Measurements from ENCODE around the gene STPG2. TPM values are rescaled to one million over a fixed set of nuclear protein-coding genes. Genes with fewer than 3 reads are reported as not detected.

The STPG2 gene
- total and polyA plus RNA-seq, 2 of the 4 experiments (the other 2 are of a cell fraction), result not detected

DNA sequence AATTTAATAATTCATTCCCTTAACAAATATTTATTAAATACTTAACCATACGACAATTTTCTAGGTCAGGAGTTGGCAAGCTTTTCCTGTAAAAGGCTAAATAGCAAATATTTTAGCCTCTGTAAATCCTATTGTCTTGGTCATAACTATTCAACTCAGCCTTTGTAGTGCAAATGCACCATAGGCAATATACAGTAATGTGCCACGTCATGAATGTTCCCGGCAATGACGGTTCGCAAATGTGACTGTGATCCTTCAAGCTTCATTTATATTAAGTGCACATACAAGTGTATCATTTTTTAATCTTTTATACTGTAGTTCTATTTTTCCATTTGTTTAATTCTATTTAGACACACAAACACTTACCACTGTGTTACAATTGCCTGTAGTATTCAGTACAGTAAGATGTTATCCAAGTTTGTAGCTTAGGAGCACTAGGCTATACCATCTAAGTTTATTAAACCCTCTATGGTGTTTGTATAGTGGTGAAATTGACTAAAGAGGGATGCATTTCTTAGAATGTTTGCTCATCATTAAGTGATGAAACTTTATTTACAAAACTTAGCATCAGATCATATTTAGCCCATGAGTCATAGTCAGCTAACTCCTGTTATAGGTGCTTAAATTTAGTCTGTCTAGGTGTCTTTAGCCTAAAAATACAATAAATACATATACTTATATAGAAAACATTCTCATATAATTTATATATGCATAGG lies 553.6 kb downstream of the STPG2 start:
- no peak overlapping the region for H2BK15ac ChIP-seq (ENCODE audit: low read depth, low read length)
- H2BK5ac ChIP-seq (ENCODE audit: low read depth, low read length, poor library complexity, severe bottlenecking), result no peak overlapping the region
- H4K20me1 ChIP-seq (ENCODE audit: insufficient read depth, low read length), result no peaks in the 10 kb centered on the region
- H3K18ac ChIP-seq (ENCODE audit: low read depth, low read length), result no peak overlapping the region
- H3K23ac ChIP-seq (ENCODE audit: low read depth, low read length), result no peak overlapping the region
- H3K27ac ChIP-seq (ENCODE audit: insufficient read depth, low read length), result no peak overlapping the region
- H3K4me2 ChIP-seq (ENCODE audit: low read depth, low read length), result no peak overlapping the region
- H3K79me1 ChIP-seq (ENCODE audit: low read depth in 1 of 2, low read length in 2 of 2), result no peaks in the 10 kb centered on the region
- TF ChIP-seq USF2 (IDR thresholded peaks at IDR 0.05; ENCODE audit: low read depth, low read length), result no peak
- no peak for TF ChIP-seq ELK1 (IDR thresholded peaks at IDR 0.05; ENCODE audit: borderline replicate concordance, low read depth, low read length)
- no peak for TF ChIP-seq RAD21 (IDR thresholded peaks at IDR 0.05; ENCODE audit: low read length)
- no peak for TF ChIP-seq FOS (IDR thresholded peaks at IDR 0.05; ENCODE audit: low read depth, low read length)
- no peak for TF ChIP-seq MXI1 (IDR thresholded peaks at IDR 0.05; ENCODE audit: borderline replicate concordance, low read depth, low read length)
- TF ChIP-seq SMC3 (IDR thresholded peaks at IDR 0.05; ENCODE audit: low read depth, low read length), result no peak
- TF ChIP-seq NFE2L2 (IDR thresholded peaks at IDR 0.05; ENCODE audit: low read depth, low read length), result no peak
- no peak for TF ChIP-seq RCOR1 (IDR thresholded peaks at IDR 0.05; ENCODE audit: insufficient replicate concordance, low read length)
- no peak overlapping the region for H4K91ac ChIP-seq (ENCODE audit: insufficient read depth, low read depth, low read length)
- H3K14ac ChIP-seq (replicated peaks; ENCODE audit: low read depth, low read length), result no peak overlapping the region
- no peak overlapping the region for H3K4ac ChIP-seq (ENCODE audit: low read depth, low read length)
- ChIA-PET POLR2A (ENCODE audit: unreplicated experiment) (no interaction called here), CTCF (no interaction called here)
- dilution Hi-C loops (cut with HindIII; ENCODE audit: low sequenced_read_pairs, unreplicated experiment) (no loop called here), intact Hi-C loops (cut with micrococcal nuclease) (no loop called here), in situ Hi-C loops (cut with MboI; ENCODE audit: low sequenced_read_pairs) (no loop called here)
- BruUV-seq (replicated peaks), result no TSS peak
- H4K8ac ChIP-seq (ENCODE audit: low read depth in 2 of 2, low read length in 2 of 2), result no peak overlapping the region
- no peak overlapping the region for H2AFZ ChIP-seq (replicated peaks; ENCODE audit: low read length, poor library complexity)
- H3K9me1 ChIP-seq (ENCODE audit: insufficient read depth, low read length), result no peaks in the 10 kb centered on the region
- H3K9me3 ChIP-seq (ENCODE audit: control insufficient read depth, insufficient read depth, low read length), result peaks cover 13% of the 10 kb centered on the region
- H2BK20ac ChIP-seq (ENCODE audit: low read depth, low read length), result no peak overlapping the region
- no peaks in the 10 kb centered on the region for H3K27me3 ChIP-seq (ENCODE audit: control insufficient read depth, insufficient read depth, low read length)
- no peak overlapping the region for H3K56ac ChIP-seq (ENCODE audit: extremely low read depth, insufficient read depth, low read length)
- H3K36me3 ChIP-seq (ENCODE audit: control insufficient read depth, insufficient read depth, low read length), result no peaks in the 10 kb centered on the region
- H4K5ac ChIP-seq (ENCODE audit: low read depth, low read length), result no peak overlapping the region
- ATAC-seq (ENCODE audit: low read depth) (no peak), DNase-seq (no peak)
- no peak overlapping the region for H2BK120ac ChIP-seq (ENCODE audit: low read depth, low read length)
- no peak overlapping the region for H3K4me3 ChIP-seq (ENCODE audit: insufficient read depth, low read depth, low read length)
- H2AK5ac ChIP-seq (ENCODE audit: low read depth, low read length), result no peak overlapping the region
- WGBS, 2 experiments (ENCODE audit: extremely low coverage in 2 of 2, insufficient read length in 1 of 2), result no CpG with 5 or more reads among the region's 5 CpGs
- no peaks in the 10 kb centered on the region for H3K4me1 ChIP-seq (ENCODE audit: control insufficient read depth, insufficient read depth, low read length)
- H2AK9ac ChIP-seq (replicated peaks; ENCODE audit: low read depth, low read length, poor library complexity), result no peak overlapping the region
- no peak overlapping the region for H3K9ac ChIP-seq (ENCODE audit: low read depth, low read length)
